Esophagus muscularis mucosa (tissue), 4 donors: ENCODE measurements around the gene HMGA1.

Experiments used
- EP300 ChIP-seq: sonication (generic); formaldehyde crosslinking; IDR thresholded peaks from one replicate; pipeline ENCODE4 v1.6.1; 2017; ENCODE audit warnings: antibody characterized with exemption
- POLR2A ChIP-seq: fragments of 450-650 bp; IDR thresholded peaks from one replicate; pipeline ENCODE4 v1.6.1; 2017; ENCODE audit warnings: antibody characterized with exemption, moderate library complexity, mild to moderate bottlenecking, low read depth
- TF ChIP-seq, protein P1 (sequence below), 3 experiments: fragments of 200-600 bp in 2 of 3; fragments of 450-650 bp in 1 of 3; sonication (generic) in 2 of 3; IDR thresholded peaks; one replicate each; pipeline ENCODE4 v1.5.1; 2017 to 2019; ENCODE audit warnings: antibody characterized with exemption in 3 of 3, mild to moderate bottlenecking in 2 of 3, moderate library complexity in 1 of 3

DNA sequence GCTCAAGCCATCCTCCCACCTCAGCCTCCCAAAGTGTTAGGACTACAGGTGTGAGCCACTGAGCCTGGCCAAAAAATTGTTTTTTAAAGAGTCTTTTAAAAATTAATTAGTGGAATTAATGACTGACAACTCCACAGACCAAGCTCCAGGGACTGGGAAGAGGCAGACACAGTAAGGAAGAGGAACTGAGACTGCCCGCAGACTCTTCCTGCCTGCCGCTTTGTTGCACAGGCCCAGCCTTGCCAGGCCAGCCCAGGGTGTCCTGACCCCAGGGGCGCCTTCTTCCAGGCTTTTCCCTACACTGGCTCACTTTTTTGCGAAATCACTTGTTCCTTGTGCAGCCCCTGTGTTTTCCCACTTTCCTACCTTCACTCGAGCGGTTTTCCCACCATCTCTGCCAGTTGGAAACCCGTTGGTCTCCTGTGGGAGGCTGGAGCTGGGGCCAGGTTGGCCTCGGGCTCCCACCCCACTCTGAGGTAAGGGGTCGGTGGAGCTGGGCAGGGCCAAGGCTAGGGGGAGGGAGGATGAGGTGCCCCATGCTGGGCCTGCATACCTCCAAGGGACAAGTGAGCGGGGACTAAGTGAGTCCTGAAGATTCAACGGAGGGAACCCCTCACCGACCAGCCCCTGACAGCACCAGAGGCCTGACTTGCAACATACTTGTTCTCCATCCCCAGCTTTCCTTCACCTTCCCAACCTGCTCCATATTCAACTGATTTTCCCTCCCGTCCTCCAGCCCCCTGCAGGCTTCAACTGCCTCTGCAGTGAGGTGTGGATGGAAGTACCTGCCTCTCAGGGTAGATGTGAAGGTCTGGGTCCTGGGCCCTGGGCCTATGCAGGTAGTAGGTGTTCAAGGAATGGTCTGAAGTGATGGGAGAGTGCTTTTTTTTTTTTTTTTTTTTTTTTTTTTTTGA lies 35.6 kb downstream of the HMGA1 start:
- TF ChIP-seq, protein P1, sequence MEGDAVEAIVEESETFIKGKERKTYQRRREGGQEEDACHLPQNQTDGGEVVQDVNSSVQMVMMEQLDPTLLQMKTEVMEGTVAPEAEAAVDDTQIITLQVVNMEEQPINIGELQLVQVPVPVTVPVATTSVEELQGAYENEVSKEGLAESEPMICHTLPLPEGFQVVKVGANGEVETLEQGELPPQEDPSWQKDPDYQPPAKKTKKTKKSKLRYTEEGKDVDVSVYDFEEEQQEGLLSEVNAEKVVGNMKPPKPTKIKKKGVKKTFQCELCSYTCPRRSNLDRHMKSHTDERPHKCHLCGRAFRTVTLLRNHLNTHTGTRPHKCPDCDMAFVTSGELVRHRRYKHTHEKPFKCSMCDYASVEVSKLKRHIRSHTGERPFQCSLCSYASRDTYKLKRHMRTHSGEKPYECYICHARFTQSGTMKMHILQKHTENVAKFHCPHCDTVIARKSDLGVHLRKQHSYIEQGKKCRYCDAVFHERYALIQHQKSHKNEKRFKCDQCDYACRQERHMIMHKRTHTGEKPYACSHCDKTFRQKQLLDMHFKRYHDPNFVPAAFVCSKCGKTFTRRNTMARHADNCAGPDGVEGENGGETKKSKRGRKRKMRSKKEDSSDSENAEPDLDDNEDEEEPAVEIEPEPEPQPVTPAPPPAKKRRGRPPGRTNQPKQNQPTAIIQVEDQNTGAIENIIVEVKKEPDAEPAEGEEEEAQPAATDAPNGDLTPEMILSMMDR (IDR thresholded peaks at IDR 0.05) = no peak
- TF ChIP-seq EP300 (no peak), POLR2A (no peak)
